GM23338 (cell line): Measurements from ENCODE around the gene PGP. TPM values are rescaled to one million over a fixed set of nuclear protein-coding genes. Genes with fewer than 3 reads are reported as not detected.
"Not testable (repeated sequence)": the region's sequence is repeated elsewhere in the genome, so short reads cannot be mapped to it uniquely, and the experiment has no call there.

Experiments
- ATAC-seq: fragments of 200-7000 bp; cut with Tn5 transposase; 3 replicates; pipeline ENCODE4 v1.9.1; 2020
- DNase-seq: peaks from one replicate; pipeline ENCODE4 v3.0.0-alpha.2; 2015; ENCODE audit warnings: low spot score
- H2AFZ ChIP-seq: fragments of 200-600 bp; sonication (generic); 2 replicates; pipeline ENCODE4 v1.8.0; 2016; ENCODE audit warnings: antibody characterized with exemption, mild to moderate bottlenecking, moderate library complexity
- H3F3A ChIP-seq: fragments of 200-600 bp; sonication (generic); replicated peaks from 2 replicates; pipeline ENCODE4 v1.8.0; 2017; ENCODE audit warnings: antibody characterized with exemption, mixed run types, low read depth
- H3K27ac ChIP-seq: fragments of 200-600 bp; sonication (generic); 2 replicates; pipeline ENCODE4 v1.6.1; 2016; ENCODE audit warnings: low read depth
- H3K27me3 ChIP-seq: fragments of 200-600 bp; sonication (generic); 2 replicates; pipeline ENCODE4 v1.8.0; 2016; ENCODE audit warnings: mild to moderate bottlenecking, mixed run types, moderate library complexity; ENCODE audit not compliant: insufficient read depth
- H3K36me3 ChIP-seq: fragments of 200-600 bp; sonication (generic); 2 replicates; pipeline ENCODE4 v1.8.0; 2016; ENCODE audit warnings: mild to moderate bottlenecking; ENCODE audit not compliant: insufficient read depth
- H3K4me1 ChIP-seq: fragments of 200-600 bp; sonication (generic); 2 replicates; pipeline ENCODE4 v1.8.0; 2016; ENCODE audit warnings: mild to moderate bottlenecking, moderate library complexity; ENCODE audit not compliant: insufficient read depth
- H3K4me2 ChIP-seq: fragments of 200-600 bp; sonication (generic); 2 replicates; pipeline ENCODE4 v1.7.1; 2017; ENCODE audit warnings: mixed run types
- H3K4me3 ChIP-seq: fragments of 200-600 bp; sonication (generic); 2 replicates; pipeline ENCODE4 v1.6.1; 2016; ENCODE audit warnings: mixed run types
- H3K79me2 ChIP-seq: fragments of 200-600 bp; sonication (generic); replicated peaks from 2 replicates; pipeline ENCODE4 v1.8.0; 2017; ENCODE audit warnings: mild to moderate bottlenecking; ENCODE audit not compliant: insufficient read depth
- H3K9me2 ChIP-seq: fragments of 200-600 bp; sonication (generic); 2 replicates; pipeline ENCODE4 v1.8.0; 2017; ENCODE audit not compliant: insufficient read depth
- H4K20me1 ChIP-seq: fragments of 200-600 bp; sonication (generic); replicated peaks from 2 replicates; pipeline ENCODE4 v1.8.0; 2017; ENCODE audit warnings: mild to moderate bottlenecking; ENCODE audit not compliant: insufficient read depth
- H3K27ac Mint-ChIP-seq: 2 replicates; pipeline ENCODE4 v1.8.0; 2020; ENCODE audit warnings: inconsistent platforms, mild to moderate bottlenecking, moderate library complexity, mixed read lengths
- H3K27me3 Mint-ChIP-seq: 3 replicates; pipeline ENCODE4 v1.8.0; 2022; ENCODE audit warnings: low read depth, mild to moderate bottlenecking, moderate library complexity, mixed read lengths, inconsistent platforms; ENCODE audit not compliant: insufficient read depth, poor library complexity
- H3K36me3 Mint-ChIP-seq: 3 replicates; pipeline ENCODE4 v1.8.0; 2021; ENCODE audit warnings: low read depth, mild to moderate bottlenecking, inconsistent platforms, moderate library complexity, mixed read lengths
- H3K4me1 Mint-ChIP-seq: 3 replicates; pipeline ENCODE4 v1.8.0; 2020; ENCODE audit warnings: mild to moderate bottlenecking, inconsistent platforms, mixed read lengths
- H3K4me3 Mint-ChIP-seq: 3 replicates; pipeline ENCODE4 v1.8.0; 2021; ENCODE audit warnings: moderate library complexity, mild to moderate bottlenecking, inconsistent platforms, mixed read lengths
- H3K9me3 Mint-ChIP-seq: 3 replicates; pipeline ENCODE4 v1.8.0; 2020; ENCODE audit warnings: moderate library complexity, mild to moderate bottlenecking, inconsistent platforms, mixed read lengths
- CREB1 ChIP-seq: fragments of 250-450 bp; sonication (Bioruptor Pico); IDR thresholded peaks from 2 replicates; pipeline ENCODE4 v1.5.0; 2020; ENCODE audit warnings: low read depth, mild to moderate bottlenecking, moderate library complexity
- EZH2phosphoT487 ChIP-seq: fragments of 200-600 bp; sonication (generic); IDR thresholded peaks from one replicate; pipeline ENCODE4 v1.8.1; 2018; ENCODE audit warnings: antibody characterized with exemption; ENCODE audit not compliant: unreplicated experiment
- JUNB ChIP-seq: IDR thresholded peaks from one replicate; pipeline ENCODE4 v1.6.1; 2016; ENCODE audit warnings: antibody characterized with exemption; ENCODE audit not compliant: unreplicated experiment
- NANOG ChIP-seq: IDR thresholded peaks from 2 replicates; pipeline ENCODE4 v1.6.1; 2016; ENCODE audit warnings: antibody characterized with exemption, borderline replicate concordance
- ZNF114 ChIP-seq: fragments of 250-450 bp; sonication (Bioruptor Pico); IDR thresholded peaks from 2 replicates; pipeline ENCODE4 v1.5.0; 2020; ENCODE audit warnings: mild to moderate bottlenecking, moderate library complexity
- ZNF331 ChIP-seq: fragments of 250-450 bp; sonication (Bioruptor Pico); IDR thresholded peaks from 2 replicates; pipeline ENCODE4 v1.5.0; 2020; ENCODE audit warnings: low read depth, mild to moderate bottlenecking, moderate library complexity
- polyA plus RNA-seq: library from polyadenylated mRNA; unstranded; fragments of >200 nt; fragmentation: Nextera tagmentation; extraction: Ambion mirVana; gene quantifications from 2 replicates; pipeline ENCODE4 v1.2.1, GENCODE V29; 2016
- total RNA-seq: library from RNA; depleted of rRNA; stranded (reverse); fragments of >200 nt; shearing (Covaris generic); gene quantifications from 2 replicates; pipeline ENCODE4 v1.2.3, GENCODE V29; 2014
- TF ChIP-seq, protein P1 (sequence below): IDR thresholded peaks from 2 replicates; pipeline ENCODE4 v1.6.1; 2016; ENCODE audit warnings: antibody characterized with exemption
- TF ChIP-seq, protein P2 (sequence below): fragments of 250-450 bp; sonication (Bioruptor Pico); IDR thresholded peaks from 2 replicates; pipeline ENCODE4 v1.5.0; 2020; ENCODE audit warnings: mild to moderate bottlenecking, moderate library complexity

Gene PGP
- total and polyA plus RNA-seq, 2 experiments from 2014 or later = 44.4 to 80.3 TPM

DNA sequence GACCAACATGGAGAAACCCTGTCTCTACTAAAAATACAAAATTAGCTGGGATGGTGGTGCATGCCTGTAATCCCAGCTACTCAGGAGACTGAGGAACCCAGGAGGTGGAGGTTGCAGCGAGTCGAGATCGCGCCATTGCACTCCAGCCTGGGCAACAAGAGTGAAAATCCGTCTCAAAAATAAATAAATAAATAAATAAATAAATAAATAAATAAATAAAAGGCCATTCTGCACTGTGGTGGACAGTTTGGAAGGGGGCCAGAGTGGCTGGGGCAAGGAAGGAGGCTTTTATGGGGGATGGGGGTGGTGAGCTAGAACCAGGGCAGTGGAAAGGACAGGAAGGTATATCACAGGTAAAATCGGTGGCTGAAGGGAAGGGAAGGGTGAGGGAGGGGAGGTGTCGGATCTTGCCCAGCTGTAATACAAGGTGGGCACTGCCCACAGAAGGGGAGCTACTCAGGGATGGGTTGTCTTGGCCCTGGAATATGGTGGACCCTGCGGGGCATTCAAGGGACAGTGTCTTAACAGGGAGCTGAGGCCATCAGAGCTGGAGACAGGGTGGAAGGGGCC is 11.4 kb downstream of the PGP start:
- H3K79me2 ChIP-seq, ATAC-seq, H3K9me3 Mint-ChIP-seq, H3K4me3 ChIP-seq, H3K9me2 ChIP-seq, H3K27ac ChIP-seq, H3K4me1 ChIP-seq, H3K27ac Mint-ChIP-seq, H3K36me3 ChIP-seq, H3K4me2 ChIP-seq, H2AFZ ChIP-seq, H3F3A ChIP-seq, DNase-seq, H4K20me1 ChIP-seq: not testable (repeated sequence)
- Mint-ChIP-seq H3K36me3 (peaks cover 14% of the 10 kb centered on the region), H3K4me1 (peaks cover 13% of the 10 kb centered on the region), H3K4me3 (peak overlapping the region; percentile 7; the same call in 1 of the 3 replicates), H3K27me3 (peaks cover 32% of the 10 kb centered on the region)
- peaks cover 29% of the 10 kb centered on the region for H3K27me3 ChIP-seq

DNA sequence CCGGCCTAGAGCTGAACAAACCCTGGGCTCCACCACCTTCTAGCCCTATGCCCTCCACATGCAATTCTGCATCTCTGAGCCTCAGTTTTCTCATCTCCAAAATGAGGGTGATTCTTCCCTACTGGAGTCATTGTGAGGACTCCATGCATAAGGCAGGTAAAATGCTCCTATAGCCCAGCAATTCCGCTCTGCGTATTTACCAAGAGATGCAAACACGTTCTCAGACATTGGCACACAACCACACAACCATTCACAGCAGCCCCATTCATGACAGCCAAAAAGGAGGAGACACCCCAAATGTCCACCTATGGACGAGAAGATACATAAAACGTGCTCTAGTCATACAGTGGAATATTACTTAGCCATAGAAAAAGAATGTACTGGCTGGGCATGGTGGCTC is 14.3 kb downstream of the PGP start:
- DNase-seq (no peak), ATAC-seq (no peak)
- Mint-ChIP-seq H3K4me1 (peaks cover 4% of the 10 kb centered on the region; the same call in 1 of the 3 replicates), H3K9me3 (no peaks in the 10 kb centered on the region), H3K4me3 (no peak overlapping the region), H3K27me3 (peaks cover 35% of the 10 kb centered on the region), H3K36me3 (no peaks in the 10 kb centered on the region; the same call in 2 of the 3 replicates), H3K27ac (no peak overlapping the region)
- H2AFZ ChIP-seq = no peak overlapping the region
- no peaks in the 10 kb centered on the region for H4K20me1 ChIP-seq
- no peaks in the 10 kb centered on the region for H3K9me2 ChIP-seq
- no peaks in the 10 kb centered on the region; the same call in 1 of the 2 replicates for H3F3A ChIP-seq
- TF ChIP-seq EZH2phosphoT487 = no peak
- no peak for TF ChIP-seq ZNF114 (CRISPR knock-in tag)
- TF ChIP-seq, protein P1, sequence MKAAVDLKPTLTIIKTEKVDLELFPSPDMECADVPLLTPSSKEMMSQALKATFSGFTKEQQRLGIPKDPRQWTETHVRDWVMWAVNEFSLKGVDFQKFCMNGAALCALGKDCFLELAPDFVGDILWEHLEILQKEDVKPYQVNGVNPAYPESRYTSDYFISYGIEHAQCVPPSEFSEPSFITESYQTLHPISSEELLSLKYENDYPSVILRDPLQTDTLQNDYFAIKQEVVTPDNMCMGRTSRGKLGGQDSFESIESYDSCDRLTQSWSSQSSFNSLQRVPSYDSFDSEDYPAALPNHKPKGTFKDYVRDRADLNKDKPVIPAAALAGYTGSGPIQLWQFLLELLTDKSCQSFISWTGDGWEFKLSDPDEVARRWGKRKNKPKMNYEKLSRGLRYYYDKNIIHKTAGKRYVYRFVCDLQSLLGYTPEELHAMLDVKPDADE = no peak
- no peak for TF ChIP-seq JUNB
- H3K27me3 ChIP-seq = peaks cover 50% of the 10 kb centered on the region
- H3K36me3 ChIP-seq = no peaks in the 10 kb centered on the region
- no peak overlapping the region for H3K4me2 ChIP-seq
- no peak overlapping the region for H3K4me3 ChIP-seq
- no peak overlapping the region for H3K27ac ChIP-seq
- peaks cover 4% of the 10 kb centered on the region; the same call in 1 of the 2 replicates for H3K4me1 ChIP-seq
- no peaks in the 10 kb centered on the region for H3K79me2 ChIP-seq

DNA sequence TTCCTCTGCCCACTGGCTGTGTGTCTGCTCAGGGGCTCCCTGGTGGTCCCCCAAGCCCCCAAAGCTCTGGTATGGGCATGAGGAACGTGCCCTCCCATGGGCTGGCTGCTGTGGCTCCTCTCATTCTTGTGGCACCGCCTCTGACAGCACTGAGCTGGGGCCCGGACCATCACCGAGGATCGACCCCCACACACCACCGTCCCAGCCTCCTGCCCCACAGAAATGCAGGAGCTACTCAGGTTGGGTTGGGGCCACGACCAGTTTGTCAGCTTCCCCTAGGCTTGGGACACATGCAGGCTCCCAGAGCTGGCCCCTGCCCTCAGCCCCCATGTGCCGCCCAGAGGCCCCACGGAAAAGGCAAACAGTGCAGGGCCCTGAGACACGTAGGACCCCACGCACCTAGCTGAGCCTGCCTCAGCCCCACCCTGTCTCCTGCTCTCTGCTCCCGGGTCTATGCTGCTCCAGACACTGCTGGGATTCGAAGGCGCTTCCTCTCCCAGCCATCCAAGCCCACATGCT is 15.0 kb downstream of the PGP start:
- no peaks in the 10 kb centered on the region for H3K9me3 Mint-ChIP-seq
- no peaks in the 10 kb centered on the region for H3K9me2 ChIP-seq
- H3K79me2 ChIP-seq = no peaks in the 10 kb centered on the region
- no peak overlapping the region for H2AFZ ChIP-seq
- H3K27me3 ChIP-seq = peaks cover 54% of the 10 kb centered on the region
- H3K4me3 ChIP-seq = no peak overlapping the region
- H3F3A ChIP-seq = no peaks in the 10 kb centered on the region; the same call in 1 of the 2 replicates
- H4K20me1 ChIP-seq = no peaks in the 10 kb centered on the region
- peaks cover 4% of the 10 kb centered on the region; the same call in 1 of the 3 replicates for H3K4me1 Mint-ChIP-seq
- H3K4me2 ChIP-seq = no peak overlapping the region
- H3K36me3 ChIP-seq = no peaks in the 10 kb centered on the region
- H3K27me3 Mint-ChIP-seq = peaks cover 39% of the 10 kb centered on the region
- DNase-seq (no peak), ATAC-seq (no peak)
- peaks cover 4% of the 10 kb centered on the region; the same call in 1 of the 2 replicates for H3K4me1 ChIP-seq
- no peak overlapping the region for H3K27ac ChIP-seq
- H3K4me3 Mint-ChIP-seq = no peak overlapping the region
- H3K27ac Mint-ChIP-seq = no peak overlapping the region
- no peaks in the 10 kb centered on the region; the same call in 2 of the 3 replicates for H3K36me3 Mint-ChIP-seq
- TF ChIP-seq, protein P2, sequence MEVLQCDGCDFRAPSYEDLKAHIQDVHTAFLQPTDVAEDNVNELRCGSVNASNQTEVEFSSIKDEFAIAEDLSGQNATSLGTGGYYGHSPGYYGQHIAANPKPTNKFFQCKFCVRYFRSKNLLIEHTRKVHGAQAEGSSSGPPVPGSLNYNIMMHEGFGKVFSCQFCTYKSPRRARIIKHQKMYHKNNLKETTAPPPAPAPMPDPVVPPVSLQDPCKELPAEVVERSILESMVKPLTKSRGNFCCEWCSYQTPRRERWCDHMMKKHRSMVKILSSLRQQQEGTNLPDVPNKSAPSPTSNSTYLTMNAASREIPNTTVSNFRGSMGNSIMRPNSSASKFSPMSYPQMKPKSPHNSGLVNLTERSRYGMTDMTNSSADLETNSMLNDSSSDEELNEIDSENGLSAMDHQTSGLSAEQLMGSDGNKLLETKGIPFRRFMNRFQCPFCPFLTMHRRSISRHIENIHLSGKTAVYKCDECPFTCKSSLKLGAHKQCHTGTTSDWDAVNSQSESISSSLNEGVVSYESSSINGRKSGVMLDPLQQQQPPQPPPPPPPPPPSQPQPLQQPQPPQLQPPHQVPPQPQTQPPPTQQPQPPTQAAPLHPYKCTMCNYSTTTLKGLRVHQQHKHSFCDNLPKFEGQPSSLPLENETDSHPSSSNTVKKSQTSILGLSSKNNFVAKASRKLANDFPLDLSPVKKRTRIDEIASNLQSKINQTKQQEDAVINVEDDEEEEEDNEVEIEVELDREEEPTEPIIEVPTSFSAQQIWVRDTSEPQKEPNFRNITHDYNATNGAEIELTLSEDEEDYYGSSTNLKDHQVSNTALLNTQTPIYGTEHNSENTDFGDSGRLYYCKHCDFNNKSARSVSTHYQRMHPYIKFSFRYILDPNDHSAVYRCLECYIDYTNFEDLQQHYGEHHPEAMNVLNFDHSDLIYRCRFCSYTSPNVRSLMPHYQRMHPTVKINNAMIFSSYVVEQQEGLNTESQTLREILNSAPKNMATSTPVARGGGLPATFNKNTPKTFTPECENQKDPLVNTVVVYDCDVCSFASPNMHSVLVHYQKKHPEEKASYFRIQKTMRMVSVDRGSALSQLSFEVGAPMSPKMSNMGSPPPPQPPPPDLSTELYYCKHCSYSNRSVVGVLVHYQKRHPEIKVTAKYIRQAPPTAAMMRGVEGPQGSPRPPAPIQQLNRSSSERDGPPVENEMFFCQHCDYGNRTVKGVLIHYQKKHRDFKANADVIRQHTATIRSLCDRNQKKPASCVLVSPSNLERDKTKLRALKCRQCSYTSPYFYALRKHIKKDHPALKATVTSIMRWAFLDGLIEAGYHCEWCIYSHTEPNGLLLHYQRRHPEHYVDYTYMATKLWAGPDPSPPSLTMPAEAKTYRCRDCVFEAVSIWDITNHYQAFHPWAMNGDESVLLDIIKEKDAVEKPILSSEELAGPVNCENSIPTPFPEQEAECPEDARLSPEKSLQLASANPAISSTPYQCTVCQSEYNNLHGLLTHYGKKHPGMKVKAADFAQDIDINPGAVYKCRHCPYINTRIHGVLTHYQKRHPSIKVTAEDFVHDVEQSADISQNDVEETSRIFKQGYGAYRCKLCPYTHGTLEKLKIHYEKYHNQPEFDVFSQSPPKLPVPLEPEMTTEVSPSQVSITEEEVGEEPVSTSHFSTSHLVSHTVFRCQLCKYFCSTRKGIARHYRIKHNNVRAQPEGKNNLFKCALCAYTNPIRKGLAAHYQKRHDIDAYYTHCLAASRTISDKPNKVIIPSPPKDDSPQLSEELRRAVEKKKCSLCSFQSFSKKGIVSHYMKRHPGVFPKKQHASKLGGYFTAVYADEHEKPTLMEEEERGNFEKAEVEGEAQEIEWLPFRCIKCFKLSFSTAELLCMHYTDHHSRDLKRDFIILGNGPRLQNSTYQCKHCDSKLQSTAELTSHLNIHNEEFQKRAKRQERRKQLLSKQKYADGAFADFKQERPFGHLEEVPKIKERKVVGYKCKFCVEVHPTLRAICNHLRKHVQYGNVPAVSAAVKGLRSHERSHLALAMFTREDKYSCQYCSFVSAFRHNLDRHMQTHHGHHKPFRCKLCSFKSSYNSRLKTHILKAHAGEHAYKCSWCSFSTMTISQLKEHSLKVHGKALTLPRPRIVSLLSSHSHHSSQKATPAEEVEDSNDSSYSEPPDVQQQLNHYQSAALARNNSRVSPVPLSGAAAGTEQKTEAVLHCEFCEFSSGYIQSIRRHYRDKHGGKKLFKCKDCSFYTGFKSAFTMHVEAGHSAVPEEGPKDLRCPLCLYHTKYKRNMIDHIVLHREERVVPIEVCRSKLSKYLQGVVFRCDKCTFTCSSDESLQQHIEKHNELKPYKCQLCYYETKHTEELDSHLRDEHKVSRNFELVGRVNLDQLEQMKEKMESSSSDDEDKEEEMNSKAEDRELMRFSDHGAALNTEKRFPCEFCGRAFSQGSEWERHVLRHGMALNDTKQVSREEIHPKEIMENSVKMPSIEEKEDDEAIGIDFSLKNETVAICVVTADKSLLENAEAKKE = no peak
- TF ChIP-seq NANOG = no peak
- TF ChIP-seq CREB1 (CRISPR knock-in tag) = no peak
- TF ChIP-seq ZNF331 = no peak
- TF ChIP-seq, protein P1 = no peak
